ENCODE data around the gene RPS6KL1. TPM values are rescaled to one million over a fixed set of nuclear protein-coding genes. Genes with fewer than 3 reads are reported as not detected.

RPS6KL1 gene, protein sequence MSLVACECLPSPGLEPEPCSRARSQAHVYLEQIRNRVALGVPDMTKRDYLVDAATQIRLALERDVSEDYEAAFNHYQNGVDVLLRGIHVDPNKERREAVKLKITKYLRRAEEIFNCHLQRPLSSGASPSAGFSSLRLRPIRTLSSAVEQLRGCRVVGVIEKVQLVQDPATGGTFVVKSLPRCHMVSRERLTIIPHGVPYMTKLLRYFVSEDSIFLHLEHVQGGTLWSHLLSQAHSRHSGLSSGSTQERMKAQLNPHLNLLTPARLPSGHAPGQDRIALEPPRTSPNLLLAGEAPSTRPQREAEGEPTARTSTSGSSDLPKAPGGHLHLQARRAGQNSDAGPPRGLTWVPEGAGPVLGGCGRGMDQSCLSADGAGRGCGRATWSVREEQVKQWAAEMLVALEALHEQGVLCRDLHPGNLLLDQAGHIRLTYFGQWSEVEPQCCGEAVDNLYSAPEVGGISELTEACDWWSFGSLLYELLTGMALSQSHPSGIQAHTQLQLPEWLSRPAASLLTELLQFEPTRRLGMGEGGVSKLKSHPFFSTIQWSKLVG
- 1 to 10 TPM; 4.5 to 4.6 TPM for total RNA-seq

GRCh38 chr14:74922752-74923401 is at the start of gene RPS6KL1:
RPS6KL1 (minus strand) TSS chr14:74923260; CDS start chr14:74921541, 1,719 bp downstream.
- H3K27ac Mint-ChIP-seq, result peak within 1 kb of the TSS; percentile 46
- peaks cover 11% of the 10 kb centered on the region for H3K4me1 Mint-ChIP-seq
- no peaks in the 10 kb centered on the region for H3K36me3 Mint-ChIP-seq (ENCODE audit: low read depth)

GRCh38 chr14:74968811-74969210 is 45.8 kb upstream of the RPS6KL1 start:
- ChIA-PET CTCF (interaction anchor here (0.6 to 1.9 kb wide), 4 partner anchors 19 to 109 kb away, joined by 3 to 8 read pairs (median 4); no protein-coding TSS in a partner anchor), POLR2A (no interaction called here)
- Mint-ChIP-seq H3K27ac (no peak overlapping the region), H3K4me1 (peaks cover 8% of the 10 kb centered on the region), H3K9me3 (no peaks in the 10 kb centered on the region), H3K36me3 (ENCODE audit: low read depth) (no peaks in the 10 kb centered on the region), H3K4me3 (no peak overlapping the region), H3K27me3 (peaks cover 9% of the 10 kb centered on the region)
- no peak for DNase-seq

More at GRCh38 chr14:74922752-74923401, at the start of gene RPS6KL1:
- ChIA-PET CTCF (interaction anchor here (0.5 to 2.0 kb wide), 9 partner anchors 8 to 665 kb away, joined by 3 to 9 read pairs (median 3); no protein-coding TSS in a partner anchor), POLR2A (no interaction called here)
- peak; percentile 79 for DNase-seq
- Mint-ChIP-seq H3K4me3 (peak within 1 kb of the TSS; percentile 64), H3K27me3 (peaks cover 12% of the 10 kb centered on the region), H3K9me3 (no peaks in the 10 kb centered on the region)

GRCh38 chr14:74965486-74966153 is 42.6 kb upstream of the RPS6KL1 start:
- CTCF ChIA-PET, result interaction anchor here (1.2 to 2.2 kb wide), 4 partner anchors 10 to 105 kb away, joined by 3 to 6 read pairs (median 5); partner anchors contain the start of gene PGF
- Mint-ChIP-seq H3K36me3 (ENCODE audit: low read depth) (no peaks in the 10 kb centered on the region), H3K4me1 (no peaks in the 10 kb centered on the region), H3K4me3 (no peak overlapping the region), H3K27ac (no peak overlapping the region), H3K9me3 (no peaks in the 10 kb centered on the region), H3K27me3 (peaks cover 9% of the 10 kb centered on the region)
- POLR2A ChIA-PET, result no interaction called here
- no peak for DNase-seq

DNA sequence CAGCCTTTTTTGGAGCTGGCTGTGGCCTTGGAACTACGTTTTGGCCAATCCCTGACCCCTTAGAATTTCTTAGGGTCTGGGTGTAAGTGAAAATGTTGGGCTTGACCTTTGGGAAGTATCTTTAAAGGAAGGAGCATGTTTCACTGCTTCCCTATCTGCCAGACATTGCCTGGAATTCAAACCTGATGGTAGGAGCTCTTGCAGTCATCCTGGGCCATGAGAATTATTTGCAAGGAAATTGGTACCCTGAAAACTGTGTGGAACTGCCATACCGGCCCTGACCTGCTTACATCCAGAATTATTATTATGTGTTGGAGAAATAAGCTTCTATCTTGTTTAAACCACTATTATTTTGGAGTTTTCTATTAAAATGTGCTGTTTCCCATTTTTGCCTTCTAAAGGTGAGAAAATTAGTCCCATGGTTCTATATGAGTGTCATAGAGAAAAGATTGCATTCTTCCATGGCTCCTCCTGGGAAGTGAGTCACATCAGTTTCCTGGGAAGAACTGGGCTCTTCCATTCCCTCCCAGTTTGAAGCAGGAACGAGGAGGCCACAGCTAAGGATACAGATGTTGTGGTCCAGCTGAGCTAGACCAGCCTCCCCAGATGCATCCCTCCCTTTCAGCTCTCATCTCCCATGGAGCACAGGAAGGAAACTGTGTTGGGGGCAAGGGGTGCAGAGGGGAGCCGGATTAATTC is 41.9 kb upstream of the RPS6KL1 start:
- H3K36me3 Mint-ChIP-seq (ENCODE audit: low read depth), result no peaks in the 10 kb centered on the region
- ChIA-PET CTCF (interaction anchor here (1.2 to 2.2 kb wide), 6 partner anchors 10 to 104 kb away, joined by 3 to 6 read pairs (median 4); partner anchors contain the start of gene PGF), POLR2A (no interaction called here)
- H3K9me3 Mint-ChIP-seq, result no peaks in the 10 kb centered on the region
- no peak overlapping the region for H3K4me3 Mint-ChIP-seq
- no peak overlapping the region for H3K27ac Mint-ChIP-seq
- H3K27me3 Mint-ChIP-seq, result peaks cover 9% of the 10 kb centered on the region
- no peaks in the 10 kb centered on the region for H3K4me1 Mint-ChIP-seq
- no peak for DNase-seq

GRCh38 chr14:74963705-74964271 is 40.7 kb upstream of the RPS6KL1 start:
- POLR2A ChIA-PET, result interaction anchor here (0.5 kb wide), 1 partner anchor 34 kb away, joined by 5 read pairs; no protein-coding TSS in a partner anchor
- CTCF ChIA-PET, result interaction anchor here (0.5 to 2.2 kb wide), 4 partner anchors 8 to 54 kb away, joined by 3 to 6 read pairs (median 4); partner anchors contain the start of gene PGF
- Mint-ChIP-seq H3K4me1 (no peaks in the 10 kb centered on the region), H3K36me3 (ENCODE audit: low read depth) (no peaks in the 10 kb centered on the region), H3K9me3 (no peaks in the 10 kb centered on the region), H3K4me3 (no peak overlapping the region), H3K27me3 (peaks cover 6% of the 10 kb centered on the region), H3K27ac (no peak overlapping the region)
- no peak for DNase-seq

DNA sequence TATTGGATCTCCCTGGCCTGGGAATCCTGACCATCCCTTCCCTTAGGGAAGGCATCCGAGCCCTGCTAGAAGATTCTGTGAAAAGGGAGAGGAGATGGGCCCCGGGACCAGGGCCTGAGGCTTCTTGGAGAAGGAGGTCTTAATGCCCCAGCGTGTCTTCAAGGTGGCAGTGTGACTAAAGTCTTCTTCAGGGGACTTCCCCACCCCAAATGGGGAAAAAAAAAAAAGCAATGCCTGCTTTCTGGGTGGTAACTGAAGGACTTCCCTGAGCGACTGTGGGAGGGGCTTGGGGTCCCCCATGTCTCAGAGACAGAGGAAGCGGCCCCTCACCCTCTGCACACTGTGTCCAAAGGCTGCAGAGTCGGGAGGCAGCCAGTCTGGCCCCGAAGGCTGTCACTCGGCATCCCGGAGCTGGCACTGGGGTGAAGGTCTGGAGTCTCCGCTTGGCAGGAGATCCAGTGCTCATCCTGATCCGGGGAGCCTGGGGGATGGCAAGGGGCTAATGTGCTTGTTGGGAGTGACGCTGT is 40.2 kb upstream of the RPS6KL1 start:
- H3K27me3 Mint-ChIP-seq, result peaks cover 5% of the 10 kb centered on the region
- CTCF ChIA-PET, result interaction anchor here (0.5 to 1.7 kb wide), 2 partner anchors 17 to 55 kb away, joined by 3 to 4 read pairs; no protein-coding TSS in a partner anchor
- no peaks in the 10 kb centered on the region for H3K4me1 Mint-ChIP-seq
- no peaks in the 10 kb centered on the region for H3K36me3 Mint-ChIP-seq (ENCODE audit: low read depth)
- no peak overlapping the region for H3K4me3 Mint-ChIP-seq
- H3K9me3 Mint-ChIP-seq, result no peaks in the 10 kb centered on the region
- no peak overlapping the region for H3K27ac Mint-ChIP-seq
- DNase-seq, result no peak
- POLR2A ChIA-PET, result no interaction called here

DNA sequence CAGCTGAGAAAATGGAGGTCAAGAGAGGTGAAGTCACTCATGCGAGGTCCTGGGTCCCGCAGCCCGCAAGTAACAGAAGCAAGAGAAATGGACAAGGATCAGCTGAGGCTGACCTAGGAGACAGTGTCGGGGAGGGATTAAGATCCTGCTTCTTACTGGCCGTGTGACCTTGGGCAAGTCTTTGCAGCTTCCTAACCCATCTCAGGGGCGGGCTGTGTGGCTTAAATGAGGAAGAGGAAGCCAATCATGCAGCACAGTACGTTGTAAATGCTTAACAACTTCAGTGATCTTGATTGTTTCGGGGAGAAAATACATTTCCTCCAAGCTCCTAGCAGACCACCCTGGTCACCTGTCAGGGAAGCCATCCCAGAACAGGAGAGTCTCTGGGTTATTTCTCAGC is 39.4 kb upstream of the RPS6KL1 start:
- Mint-ChIP-seq H3K27ac (no peak overlapping the region), H3K36me3 (ENCODE audit: low read depth) (no peaks in the 10 kb centered on the region), H3K4me3 (no peak overlapping the region), H3K9me3 (no peaks in the 10 kb centered on the region), H3K4me1 (no peaks in the 10 kb centered on the region), H3K27me3 (peaks cover 8% of the 10 kb centered on the region)
- ChIA-PET POLR2A (no interaction called here), CTCF (interaction anchor here (1.5 kb wide), 1 partner anchor 14 kb away, joined by 4 read pairs; no protein-coding TSS in a partner anchor)
- DNase-seq, result no peak

- no peak overlapping the region for H3K4me3 Mint-ChIP-seq
- no peaks in the 10 kb centered on the region for H3K9me3 Mint-ChIP-seq
- H3K4me1 Mint-ChIP-seq, result no peaks in the 10 kb centered on the region
- peaks cover 9% of the 10 kb centered on the region for H3K27me3 Mint-ChIP-seq
- DNase-seq, result no peak
- ChIA-PET CTCF (interaction anchor here (1.3 to 1.6 kb wide), 3 partner anchors 8 to 30 kb away, joined by 4 read pairs; no protein-coding TSS in a partner anchor), POLR2A (no interaction called here)
- H3K27ac Mint-ChIP-seq, result no peak overlapping the region
- no peaks in the 10 kb centered on the region for H3K36me3 Mint-ChIP-seq (ENCODE audit: low read depth)
Observed at GRCh38 chr14:74962046-74962445, 39.0 kb upstream of the RPS6KL1 start.

DNA sequence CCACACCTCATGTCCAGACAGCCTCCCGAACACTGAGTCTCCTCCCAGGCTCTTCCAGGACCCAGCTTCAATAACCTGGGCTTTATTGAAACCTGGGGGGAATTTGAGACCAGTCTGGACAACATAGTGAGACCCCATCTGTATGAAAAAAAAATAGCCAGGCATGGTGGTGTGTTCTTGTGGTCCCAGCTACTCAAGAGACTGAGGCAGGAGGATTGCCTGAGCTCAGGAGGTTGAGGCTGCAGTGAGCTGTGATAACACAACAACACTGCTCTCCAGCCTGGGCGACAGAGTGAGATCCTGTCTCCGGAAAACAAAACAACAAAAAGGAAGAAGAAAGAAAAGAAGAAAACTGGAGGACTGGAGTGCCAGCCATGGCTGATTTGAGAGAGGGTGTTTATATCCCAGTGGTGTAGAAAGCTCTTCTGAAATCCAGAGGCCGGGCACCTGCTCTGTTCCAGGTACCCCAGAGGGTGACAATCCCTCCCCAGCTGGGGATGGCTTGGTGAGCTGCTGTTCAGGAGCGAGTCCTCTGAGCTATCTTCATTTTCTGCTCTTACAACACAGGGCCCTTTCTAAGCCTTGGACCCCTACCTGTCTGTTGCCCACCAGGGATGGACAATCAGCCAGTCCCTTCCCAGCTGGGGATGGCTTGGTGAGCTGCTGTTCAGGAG is 38.3 kb upstream of the RPS6KL1 start:
- Mint-ChIP-seq H3K4me3 (no peak overlapping the region), H3K36me3 (ENCODE audit: low read depth) (no peaks in the 10 kb centered on the region), H3K27ac (peak overlapping the region; percentile 48), H3K9me3 (no peaks in the 10 kb centered on the region), H3K27me3 (peaks cover 14% of the 10 kb centered on the region), H3K4me1 (no peaks in the 10 kb centered on the region)
- ChIA-PET CTCF (interaction anchor here (0.6 to 1.6 kb wide), 7 partner anchors 9 to 263 kb away, joined by 3 to 4 read pairs (median 4); no protein-coding TSS in a partner anchor), POLR2A (no interaction called here)
- DNase-seq, result no peak

DNA sequence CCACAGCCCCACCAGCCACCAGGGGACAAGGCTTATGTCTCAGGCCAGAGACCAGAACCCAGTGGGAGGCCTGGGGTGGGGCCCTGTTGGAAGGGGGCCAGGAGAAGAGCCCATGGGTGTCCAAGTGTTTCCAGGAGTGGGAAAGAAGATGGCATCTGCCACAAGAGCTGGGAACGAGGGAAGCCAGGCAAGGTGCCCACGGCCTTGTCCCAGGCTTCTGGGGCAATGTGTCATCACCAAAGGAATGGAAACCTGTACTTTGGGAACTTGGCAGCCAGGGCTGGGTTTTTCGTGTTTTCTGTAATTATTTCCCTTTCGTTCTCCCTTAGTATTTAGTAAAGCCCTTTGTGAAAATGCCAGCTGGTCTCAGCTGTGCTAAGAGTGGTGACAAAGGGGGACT is 37.7 kb upstream of the RPS6KL1 start:
- POLR2A ChIA-PET, result no interaction called here
- Mint-ChIP-seq H3K27me3 (peaks cover 19% of the 10 kb centered on the region), H3K4me3 (no peak overlapping the region), H3K9me3 (no peaks in the 10 kb centered on the region), H3K4me1 (no peaks in the 10 kb centered on the region), H3K27ac (no peak overlapping the region), H3K36me3 (ENCODE audit: low read depth) (no peaks in the 10 kb centered on the region)
- CTCF ChIA-PET, result interaction anchor here (0.6 to 1.6 kb wide), 8 partner anchors 9 to 342 kb away, joined by 3 to 4 read pairs (median 4); no protein-coding TSS in a partner anchor
- no peak for DNase-seq

GRCh38 chr14:74959596-74960180 is 36.6 kb upstream of the RPS6KL1 start:
- peaks cover 19% of the 10 kb centered on the region for H3K27me3 Mint-ChIP-seq
- no peak overlapping the region for H3K4me3 Mint-ChIP-seq
- H3K4me1 Mint-ChIP-seq, result no peaks in the 10 kb centered on the region
- no peaks in the 10 kb centered on the region for H3K9me3 Mint-ChIP-seq
- H3K36me3 Mint-ChIP-seq (ENCODE audit: low read depth), result no peaks in the 10 kb centered on the region
- ChIA-PET POLR2A (no interaction called here), CTCF (interaction anchor here (0.8 to 1.5 kb wide), 4 partner anchors 47 to 343 kb away, joined by 3 to 4 read pairs (median 4); no protein-coding TSS in a partner anchor)
- DNase-seq, result no peak
- H3K27ac Mint-ChIP-seq, result no peak overlapping the region

Data from activated CD4-positive, alpha-beta T cell treated with anti-CD3 and anti-CD28 coated beads, Interleukin-2, amount 10 ng/mL, durations not matched to agents 7 days and 5 days (primary cell).